GM12872 (cell line): Measurements from ENCODE around the gene ING5.

Experiments used
- CTCF ChIP-seq: IDR thresholded peaks from 3 replicates; pipeline ENCODE4 v1.5.1; 2011; ENCODE audit warnings: low read depth, mild to moderate bottlenecking, low read length, moderate library complexity; ENCODE audit not compliant: insufficient read depth

Gene ING5

DNA sequence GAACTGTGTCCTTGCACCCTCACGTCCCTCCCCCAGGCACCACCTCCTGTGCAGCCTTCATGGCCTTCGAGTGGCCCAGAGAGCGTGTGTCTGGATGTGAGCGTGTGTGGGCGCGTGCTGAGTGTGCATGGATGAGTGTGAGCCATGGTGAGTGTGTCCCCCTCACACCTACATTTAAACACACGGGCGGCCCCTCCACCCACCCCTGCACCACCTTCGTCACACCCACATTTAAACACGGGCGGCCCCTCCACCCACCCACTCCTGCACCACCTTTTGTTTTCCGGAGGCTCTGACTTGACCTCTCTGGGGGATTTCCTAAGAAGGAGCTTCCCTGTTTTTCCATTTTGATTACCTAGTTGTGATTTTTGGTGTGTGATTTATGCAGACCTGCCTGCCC, 33.0 kb upstream of the ING5 start:
- no peak for TF ChIP-seq CTCF

- no peak for TF ChIP-seq CTCF
Measured at GRCh38 chr2:241670333-241671110, 31.3 kb upstream of the ING5 start.

DNA sequence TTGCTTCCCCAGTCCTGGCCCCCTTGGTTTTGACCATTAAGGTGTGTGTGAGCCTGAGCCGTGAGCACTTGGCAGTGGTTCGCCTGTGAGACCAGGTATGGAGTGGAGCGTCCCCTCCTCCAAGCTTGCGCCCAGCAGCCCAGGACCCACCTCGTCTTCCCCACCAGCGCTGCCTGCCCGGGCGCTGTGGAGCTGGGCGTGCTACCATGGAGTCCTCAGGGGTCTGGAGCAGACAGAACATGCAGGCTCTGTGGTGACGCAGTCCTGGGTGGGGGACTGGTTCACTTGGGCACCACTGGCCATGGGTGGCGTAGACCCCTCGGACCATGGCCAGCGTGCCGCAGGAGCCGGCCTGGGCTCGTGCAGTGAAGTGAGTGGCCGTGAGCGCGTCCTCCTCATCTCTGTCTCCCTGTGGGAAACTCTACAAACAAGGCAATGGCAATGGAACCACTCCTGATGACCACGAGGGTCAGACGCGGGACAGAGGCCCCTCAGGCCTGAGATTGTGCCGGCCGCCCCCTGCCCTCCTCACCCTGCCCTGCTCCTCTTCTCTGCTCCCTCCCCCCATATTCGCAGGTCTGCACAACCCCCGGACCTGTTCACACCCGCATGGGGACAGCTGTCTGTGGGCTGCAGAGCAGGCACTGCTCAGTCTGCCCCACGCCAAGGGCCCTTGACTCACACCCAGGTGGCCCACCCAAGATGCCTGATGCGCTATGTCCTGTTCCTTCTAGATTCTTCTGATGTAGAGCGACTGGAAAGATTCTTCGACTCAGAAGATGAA, 30.2 kb upstream of the ING5 start:
- no peak for TF ChIP-seq CTCF

GRCh38 chr2:241672243-241673188, 29.3 kb upstream of the ING5 start:
- TF ChIP-seq CTCF: no peak

DNA sequence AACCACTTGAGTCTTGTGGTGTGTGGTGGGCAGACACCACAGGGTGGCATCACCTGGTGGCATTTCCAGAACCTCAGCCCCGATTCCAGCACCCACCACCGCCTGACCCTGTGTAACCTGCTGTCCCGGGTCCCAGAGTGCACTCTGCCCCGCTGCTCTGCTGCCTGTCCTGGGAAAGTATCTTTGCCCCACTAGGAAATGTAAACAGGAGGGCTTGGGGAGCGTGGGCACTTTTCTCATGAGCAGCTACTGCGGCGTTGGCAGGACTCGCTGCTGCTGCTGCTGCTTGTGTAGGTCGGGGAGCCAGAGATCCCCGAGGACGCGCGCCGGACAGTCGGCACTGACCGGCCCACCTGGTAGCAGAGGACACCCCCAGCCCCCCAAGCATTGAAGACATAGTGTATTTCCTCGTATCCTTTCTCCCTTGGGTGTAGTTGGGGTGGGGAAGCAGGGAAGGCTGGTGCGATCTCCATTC, 28.6 kb upstream of the ING5 start:
- TF ChIP-seq CTCF: no peak

GRCh38 chr2:241673797-241674725, 27.8 kb upstream of the ING5 start:
- TF ChIP-seq CTCF: no peak
